Islet precursor cell (in vitro differentiated cells): ENCODE results near the gene MTRR.

Experiments used
- DNase-seq: peaks from one replicate; pipeline ENCODE4 v3.0.0-alpha.2; 2018

MTRR gene

GRCh38 chr5:7857926-7858632 is 10.9 kb upstream of the MTRR start:
- no peak for DNase-seq

- no peak for DNase-seq
Measured at GRCh38 chr5:7866196-7866595, 2.8 kb upstream of the MTRR start.

DNA sequence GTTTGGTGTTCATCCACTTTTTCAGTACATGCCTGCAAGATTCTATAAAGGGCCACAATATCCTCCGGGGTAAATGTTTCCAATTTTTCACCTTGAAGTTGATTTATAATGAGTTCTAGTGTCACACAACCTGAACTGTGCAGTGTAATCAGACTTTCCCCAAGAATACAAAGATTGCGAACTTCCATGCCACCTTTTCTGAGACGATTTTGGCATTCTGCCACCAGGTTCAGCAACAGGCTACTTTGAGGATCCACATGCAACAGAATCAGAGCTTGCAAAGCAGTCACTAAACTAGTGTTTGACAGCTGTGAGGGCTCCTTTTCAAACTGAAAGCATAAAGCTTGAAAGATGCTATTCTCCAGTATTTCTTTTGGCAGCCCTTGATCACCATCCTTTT is 1.7 kb upstream of the MTRR start:
- DNase-seq = no peak

GRCh38 chr5:7868427-7868772 is 548 bp upstream of the MTRR start:
- no peak for DNase-seq

DNA sequence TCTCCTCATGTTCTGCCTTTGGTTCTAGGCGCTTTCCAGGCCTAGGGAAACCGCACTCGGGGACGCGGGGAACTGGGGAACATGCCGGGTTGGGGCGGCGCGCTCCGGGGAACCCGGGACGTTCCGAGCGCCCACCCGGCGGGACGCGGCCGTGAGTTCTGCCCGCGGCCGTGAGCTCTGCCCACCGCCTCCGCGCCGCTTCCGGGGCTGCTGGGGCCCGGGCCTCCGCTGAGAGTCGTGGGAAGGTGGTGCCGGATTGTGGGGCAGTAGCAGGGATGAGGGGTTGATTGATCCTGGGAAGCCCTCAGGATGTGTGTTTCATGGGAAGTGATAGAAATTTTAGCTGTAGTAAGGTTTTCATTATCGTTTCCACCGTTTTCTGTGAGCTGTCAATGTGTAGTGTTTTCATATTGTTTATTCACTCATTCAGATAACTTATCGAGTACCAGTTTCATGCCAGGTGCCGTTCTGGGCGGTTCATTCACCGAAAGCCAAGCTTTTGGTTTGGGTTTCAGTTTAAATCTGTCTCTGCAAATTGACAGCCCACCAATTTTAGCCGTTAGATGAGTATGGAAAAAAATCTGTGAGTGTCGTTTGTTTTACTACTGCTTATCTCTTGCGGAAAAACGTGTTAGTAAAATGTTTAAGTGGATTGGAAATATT is 657 bp downstream of the MTRR start:
- no peak for DNase-seq

DNA sequence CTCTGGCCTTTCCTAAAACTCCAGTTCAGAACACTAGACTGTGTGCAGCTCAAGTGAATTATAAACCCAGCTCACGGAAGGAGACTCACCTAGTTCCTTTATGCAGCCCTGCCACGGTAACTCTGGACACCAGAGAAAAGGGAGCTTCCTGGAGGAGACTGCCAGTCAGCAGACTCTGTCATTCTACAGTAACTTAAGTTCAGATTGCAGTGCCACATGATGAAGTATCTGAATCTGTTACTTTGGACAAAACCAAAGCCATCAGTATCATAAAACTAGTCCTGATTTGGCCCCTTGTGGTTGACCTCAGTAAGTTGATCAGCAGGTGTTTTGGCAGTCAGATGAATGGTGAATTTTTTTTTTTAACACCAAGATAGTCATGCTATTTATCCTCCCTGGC is 2.7 kb downstream of the MTRR start:
- no peak for DNase-seq

- DNase-seq = no peak
Measured at GRCh38 chr5:7872517-7873130, 3.7 kb downstream of the MTRR start.

GRCh38 chr5:7873216-7873615 is 4.3 kb downstream of the MTRR start:
- no peak for DNase-seq

DNA sequence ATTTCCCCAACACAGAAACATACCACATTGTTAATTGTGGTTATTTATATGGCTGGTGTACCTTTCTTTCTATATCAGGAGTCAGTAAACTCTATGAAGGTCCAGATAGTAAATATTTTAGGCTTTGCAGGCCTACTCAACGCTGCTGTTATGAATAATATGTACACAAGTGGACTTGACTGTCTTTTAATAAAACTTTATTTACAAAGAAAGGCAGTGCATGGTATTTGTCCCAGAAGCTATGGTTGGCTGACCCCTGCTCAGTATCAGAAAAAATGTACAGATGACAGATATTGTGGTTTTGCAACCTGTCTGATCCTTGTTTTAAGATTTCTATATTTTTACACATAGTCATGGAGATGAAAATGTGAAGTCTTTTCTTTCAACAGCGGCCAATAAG is 5.7 kb downstream of the MTRR start:
- no peak for DNase-seq

- DNase-seq = no peak
Measured at GRCh38 chr5:7875151-7875550, 6.2 kb downstream of the MTRR start.

GRCh38 chr5:7876867-7877266 is 7.9 kb downstream of the MTRR start:
- no peak for DNase-seq

GRCh38 chr5:7877851-7878250 is 8.9 kb downstream of the MTRR start:
- no peak for DNase-seq

GRCh38 chr5:7878381-7878873 is 9.5 kb downstream of the MTRR start:
- DNase-seq = no peak

DNA sequence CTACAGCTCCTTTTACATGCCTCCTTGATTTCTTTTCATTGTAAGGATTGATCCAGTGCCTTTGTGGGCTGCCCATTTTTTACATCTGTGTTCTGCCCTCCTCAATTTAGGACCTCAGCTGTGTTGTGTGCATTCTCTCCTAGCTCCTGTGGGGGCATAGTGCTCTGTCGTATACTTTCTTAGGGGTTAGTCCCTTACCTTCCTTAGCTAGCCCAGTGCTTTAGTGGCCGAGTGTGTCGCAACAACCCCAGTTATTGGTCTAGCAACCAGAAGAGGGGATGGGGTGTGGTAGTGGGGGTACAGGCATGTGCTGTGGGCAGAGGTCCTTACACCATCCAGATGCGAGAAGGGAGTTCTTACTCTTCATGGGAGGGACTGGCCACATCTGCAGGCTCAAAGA is 12.1 kb downstream of the MTRR start:
- DNase-seq = no peak

DNA sequence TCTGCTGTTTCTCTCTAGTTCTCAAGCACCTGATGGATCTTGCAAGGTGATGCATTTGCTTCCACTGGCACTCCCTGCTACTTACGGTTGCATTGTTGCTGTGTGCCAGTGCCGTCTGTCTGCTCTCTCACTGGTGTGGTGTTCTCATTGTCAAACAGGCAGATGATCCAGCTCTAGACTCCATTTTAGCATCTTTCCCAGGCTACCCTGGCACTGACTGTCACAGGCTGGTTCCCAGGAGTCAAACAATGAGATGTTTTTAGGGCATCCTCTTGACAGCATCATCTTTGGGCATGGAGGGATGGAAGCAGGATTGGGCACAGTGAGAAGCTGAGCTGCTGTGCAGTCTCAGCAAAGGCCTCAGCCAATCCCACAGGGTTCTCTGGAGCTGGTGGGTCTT is 12.9 kb downstream of the MTRR start:
- DNase-seq = no peak

DNA sequence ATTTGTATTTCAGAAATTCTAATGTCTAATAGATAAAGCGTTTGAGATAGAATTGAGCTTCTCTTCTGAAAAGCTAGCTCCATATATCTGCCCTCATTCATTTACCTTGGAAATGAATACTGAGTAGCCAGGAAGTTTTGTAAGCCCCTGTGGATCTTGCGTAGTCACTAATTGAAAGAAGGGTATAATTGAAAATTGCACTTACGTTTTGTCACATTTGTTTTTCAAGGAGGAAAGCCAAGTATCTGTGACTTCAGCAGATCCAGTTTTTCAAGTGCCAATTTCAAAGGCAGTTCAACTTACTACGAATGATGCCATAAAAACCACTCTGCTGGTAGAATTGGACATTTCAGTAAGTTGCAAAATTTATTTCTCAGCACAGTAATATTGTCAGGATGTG is 14.0 kb downstream of the MTRR start:
- DNase-seq = no peak

DNA sequence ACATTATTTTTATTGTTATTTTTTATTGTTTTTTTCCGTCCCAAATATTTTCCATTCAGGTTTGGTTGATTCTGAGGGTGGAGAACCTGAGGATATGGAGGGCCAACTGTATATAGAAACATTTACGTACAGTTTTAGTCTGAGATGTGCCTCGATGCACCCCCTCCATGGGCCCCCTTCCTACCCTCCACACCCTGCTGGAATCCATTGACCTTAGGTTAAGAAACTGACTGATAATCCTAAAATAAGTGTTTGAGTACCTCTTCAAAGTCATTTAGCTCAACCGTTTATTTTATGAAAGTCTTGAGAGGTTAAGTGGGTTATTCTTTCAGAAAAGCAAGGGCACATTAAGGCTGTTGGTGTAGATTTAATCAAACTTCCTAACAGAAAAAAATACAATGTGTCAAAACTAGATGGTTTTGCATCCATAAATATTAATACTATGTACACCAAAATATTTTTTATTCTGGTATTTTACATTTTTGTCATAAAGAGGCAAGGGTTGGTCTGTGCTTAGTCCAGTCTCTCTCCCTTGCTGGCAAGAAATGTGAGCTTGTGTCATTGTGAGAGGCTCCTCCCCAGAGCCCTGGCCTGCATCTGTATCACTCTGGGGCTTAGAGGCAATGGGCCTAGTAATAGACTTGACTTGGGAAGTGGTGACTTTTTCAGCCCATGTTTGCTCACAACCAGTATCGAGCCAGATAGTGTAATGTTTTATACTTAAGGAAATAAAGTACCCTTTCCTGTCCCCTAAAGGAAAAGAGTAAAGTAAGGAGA is 15.7 kb downstream of the MTRR start:
- no peak for DNase-seq

DNA sequence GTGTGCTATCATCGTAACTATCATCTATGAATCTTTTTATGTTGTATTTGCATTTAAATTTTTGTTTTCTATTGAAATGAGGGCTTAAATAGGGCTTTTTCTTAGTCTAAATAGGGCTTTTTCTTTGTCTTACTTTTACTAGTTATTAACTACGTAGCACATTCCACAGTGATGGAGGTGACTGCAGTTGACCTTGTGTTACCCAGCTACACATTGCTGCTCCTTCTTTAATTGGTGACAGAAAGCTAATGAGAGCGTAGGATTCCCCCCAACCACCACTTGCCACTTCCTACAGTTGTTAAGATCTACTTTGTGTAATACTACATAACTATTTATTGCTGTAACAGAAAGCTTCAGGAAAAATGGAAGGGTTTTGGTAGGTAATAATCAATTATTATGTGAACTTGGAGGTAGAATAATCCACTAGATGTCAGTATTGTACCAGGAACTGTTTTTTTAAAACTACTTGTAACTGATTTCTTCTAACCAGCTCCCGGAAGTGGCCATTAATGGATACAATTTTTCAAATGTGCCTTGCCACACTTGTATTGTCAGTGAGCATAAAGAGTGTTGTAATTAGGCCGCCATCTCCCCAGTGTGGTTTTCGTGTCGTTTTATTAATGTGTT is 18.0 kb downstream of the MTRR start:
- no peak for DNase-seq

- DNase-seq = no peak
Measured at GRCh38 chr5:7888901-7889300, 20.0 kb downstream of the MTRR start.

GRCh38 chr5:7894439-7894838 is 25.5 kb downstream of the MTRR start:
- no peak for DNase-seq

GRCh38 chr5:7894860-7895259 is 25.9 kb downstream of the MTRR start:
- no peak for DNase-seq

- peak; percentile 74 for DNase-seq
Measured at GRCh38 chr5:7897014-7897600, 28.2 kb downstream of the MTRR start.

DNA sequence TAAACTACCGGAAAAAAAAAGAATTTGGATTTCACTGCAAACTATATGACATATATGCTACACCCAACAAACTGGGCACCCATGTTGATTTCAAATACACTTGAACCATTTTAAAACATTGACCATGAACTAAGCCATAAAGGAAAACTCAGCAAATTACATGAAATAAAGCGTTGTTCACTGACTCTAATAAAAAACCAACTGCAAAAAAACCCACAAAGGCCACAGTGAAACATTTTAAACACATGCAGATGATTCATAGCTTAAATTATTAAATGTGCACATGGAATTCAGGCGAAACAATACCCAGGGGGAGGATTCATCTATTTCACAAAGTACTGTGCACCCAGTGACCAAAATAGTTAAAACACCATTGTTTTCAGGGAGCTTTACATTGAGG is 33.3 kb downstream of the MTRR start:
- DNase-seq = no peak
